Sigmoid colon (tissue), 4 donors: ENCODE data around the gene STX17.

Source experiments
- CTCF ChIP-seq, 4 experiments: fragments of 450-650 bp in 3 of 4; fragments of 200-600 bp in 1 of 4; IDR thresholded peaks; one replicate each; pipeline ENCODE4 v1.5.1; 2016 to 2019; ENCODE audit warnings: antibody characterized with exemption in 4 of 4, mild to moderate bottlenecking in 3 of 4, moderate library complexity in 2 of 4
- POLR2AphosphoS5 ChIP-seq, 4 donors: sonication (generic); formaldehyde crosslinking; IDR thresholded peaks; one replicate each; pipeline ENCODE4 v1.6.1; 2017; ENCODE audit warnings: antibody characterized with exemption in 4 of 4

- TF ChIP-seq CTCF (IDR thresholded peaks at IDR 0.05) (no peak), POLR2AphosphoS5 (IDR thresholded peaks at IDR 0.05) (no peak)
These were observed 107.1 kb downstream of the STX17 start for GRCh38 chr9:100013573-100013972.
